Activated CD4-positive, alpha-beta T cell treated with anti-CD3 and anti-CD28 coated beads, Interleukin-2, amount 50 U/mL, for 1 hour (primary cell): ENCODE measurements around the gene CACHD1.

Experiments used
- DNase-seq: peaks from one replicate; pipeline ENCODE4 v3.0.0-alpha.2; 2020

CACHD1 gene

DNA sequence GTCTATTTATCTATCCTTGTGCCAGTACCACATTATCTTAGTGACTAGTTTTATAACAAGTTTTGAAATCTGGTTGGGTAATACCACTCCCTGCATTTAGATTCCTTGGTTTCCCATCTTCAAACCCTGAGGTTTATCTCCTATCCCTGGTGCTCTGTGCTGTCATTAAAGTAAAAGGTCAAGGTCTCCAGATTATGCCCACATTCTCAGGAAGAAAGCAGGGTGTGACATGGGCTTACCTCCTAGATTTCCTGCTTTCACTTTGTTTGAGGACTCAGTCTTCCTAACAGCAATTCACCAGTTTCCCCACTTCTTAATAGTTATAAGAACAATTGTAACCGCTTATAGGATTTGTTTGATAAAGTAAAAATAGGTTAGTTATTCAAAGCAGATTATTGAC is 86.0 kb downstream of the CACHD1 start:
- no peak for DNase-seq

DNA sequence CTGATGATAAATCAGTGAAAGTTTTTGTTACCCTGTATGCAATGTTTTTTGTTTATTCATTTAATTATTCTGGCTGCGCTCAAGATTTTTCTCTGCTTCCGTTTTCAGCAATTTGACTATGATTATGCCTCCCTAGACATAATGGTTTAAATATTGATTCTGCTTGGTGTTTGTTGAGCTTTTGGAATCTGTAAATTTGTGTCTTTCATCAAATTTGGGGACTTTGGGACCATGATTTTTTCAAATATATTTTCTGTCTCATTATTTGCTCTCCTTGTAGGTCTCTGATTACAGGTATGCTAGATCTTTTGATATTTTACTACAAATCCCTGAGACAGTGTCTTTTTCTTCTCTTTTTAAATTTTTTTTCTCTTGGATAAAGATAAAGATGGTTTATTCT is 92.1 kb downstream of the CACHD1 start:
- no peak for DNase-seq

DNA sequence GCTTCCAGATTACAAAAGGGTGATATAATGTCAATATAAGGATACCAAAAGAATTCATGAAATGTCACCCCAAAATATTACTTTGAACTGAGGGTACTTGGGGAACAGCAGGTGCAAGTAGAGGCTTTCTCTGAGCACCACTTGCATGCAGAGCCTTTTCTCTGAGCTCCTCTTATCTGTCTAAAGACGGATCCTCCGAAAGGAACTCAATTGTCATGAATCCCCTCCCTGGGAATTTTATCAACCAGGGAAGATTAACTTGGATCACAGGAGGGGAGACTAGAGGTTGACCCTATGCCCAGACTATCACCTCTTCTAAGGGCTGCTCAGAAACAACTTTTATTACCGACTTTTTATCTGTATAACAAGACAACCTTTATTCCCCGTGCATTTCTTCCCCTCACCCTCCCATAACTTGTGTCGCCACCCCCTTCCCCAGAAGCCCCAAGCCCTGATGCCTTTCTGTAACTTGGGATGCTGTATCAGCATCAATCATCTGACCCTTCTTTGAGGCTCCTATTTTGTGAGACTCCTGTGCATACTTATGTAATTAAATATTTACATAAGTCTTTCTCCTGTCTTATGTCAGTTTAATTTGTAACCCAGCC is 94.1 kb downstream of the CACHD1 start:
- DNase-seq = no peak

- DNase-seq = no peak
Measured at GRCh38 chr1:64564891-64565290, 95.0 kb downstream of the CACHD1 start.

DNA sequence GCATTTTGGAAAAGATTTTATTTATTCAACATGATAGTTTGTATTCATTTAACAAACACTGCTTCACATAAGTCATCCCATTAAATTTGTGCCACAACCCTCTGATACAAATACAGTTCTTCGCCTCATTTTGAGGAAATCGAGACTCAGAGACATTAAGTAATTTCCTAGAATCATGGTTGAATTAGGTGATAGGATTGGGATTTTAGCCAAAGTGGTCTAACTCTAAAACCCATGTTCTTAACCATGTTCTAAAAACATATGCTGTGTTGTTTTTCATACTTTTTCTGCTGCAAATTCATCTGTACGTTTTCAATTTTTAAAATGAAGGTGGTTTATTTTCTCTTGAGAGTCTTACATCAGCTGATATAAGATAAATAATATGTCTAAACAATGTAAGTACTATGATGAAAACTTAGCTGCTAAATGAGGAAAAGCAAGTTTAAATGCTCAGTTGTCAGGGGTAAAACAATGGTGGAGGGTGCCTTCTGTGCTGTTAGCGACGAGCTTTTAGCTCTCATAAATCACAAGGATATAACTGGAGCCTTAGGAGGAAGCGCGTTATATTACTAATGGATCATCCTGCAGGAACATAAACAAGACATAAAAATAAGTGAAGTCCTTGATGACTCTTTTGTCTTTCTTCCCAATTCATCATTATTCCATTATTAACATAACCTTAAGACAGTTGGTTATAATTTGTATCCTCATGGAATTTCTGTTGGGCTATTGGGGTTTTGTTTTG is 97.7 kb downstream of the CACHD1 start:
- no peak for DNase-seq

DNA sequence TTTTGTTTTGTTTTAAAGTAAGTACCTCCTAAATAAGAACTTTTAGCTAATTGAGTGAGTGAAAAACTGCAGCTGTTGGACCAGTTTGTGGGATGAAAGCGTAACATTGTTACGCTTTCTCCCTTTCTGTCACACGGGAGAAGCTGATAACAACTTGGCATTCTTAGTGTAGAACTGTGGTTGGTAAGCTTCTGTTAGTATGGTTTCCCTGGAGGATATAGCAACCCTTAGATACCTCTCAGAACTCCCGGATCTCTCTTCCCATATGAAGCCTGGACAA is 98.2 kb downstream of the CACHD1 start:
- no peak for DNase-seq

- no peak for DNase-seq
Measured at GRCh38 chr1:64569411-64569810, 99.5 kb downstream of the CACHD1 start.

DNA sequence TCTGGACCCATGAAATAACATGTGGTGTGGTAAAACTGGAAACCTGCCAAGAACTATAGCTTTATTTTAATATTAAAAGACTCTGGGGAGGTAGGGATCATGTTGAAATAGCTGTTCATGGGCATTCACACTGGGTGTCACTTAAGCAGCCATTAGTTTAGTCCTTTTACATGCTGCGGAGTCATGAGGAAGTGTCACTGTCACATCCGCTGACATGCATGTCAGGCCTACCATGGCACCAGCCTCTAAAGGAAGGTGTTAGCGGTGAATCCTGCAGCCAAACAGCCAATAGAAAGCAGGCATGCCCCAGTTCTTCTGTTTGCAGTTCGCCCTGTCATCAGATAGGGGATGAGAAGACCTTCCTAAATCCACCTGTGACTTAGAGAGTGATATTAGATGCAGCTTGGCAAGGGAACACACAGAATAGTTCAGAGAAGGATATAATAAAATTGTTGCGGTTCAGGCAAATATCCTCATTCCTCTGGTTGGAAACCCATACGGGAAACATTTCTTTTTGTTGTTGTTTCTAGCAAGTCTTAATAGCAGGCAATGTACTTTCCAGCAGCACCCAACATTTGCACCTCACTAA is 100.4 kb downstream of the CACHD1 start:
- no peak for DNase-seq

DNA sequence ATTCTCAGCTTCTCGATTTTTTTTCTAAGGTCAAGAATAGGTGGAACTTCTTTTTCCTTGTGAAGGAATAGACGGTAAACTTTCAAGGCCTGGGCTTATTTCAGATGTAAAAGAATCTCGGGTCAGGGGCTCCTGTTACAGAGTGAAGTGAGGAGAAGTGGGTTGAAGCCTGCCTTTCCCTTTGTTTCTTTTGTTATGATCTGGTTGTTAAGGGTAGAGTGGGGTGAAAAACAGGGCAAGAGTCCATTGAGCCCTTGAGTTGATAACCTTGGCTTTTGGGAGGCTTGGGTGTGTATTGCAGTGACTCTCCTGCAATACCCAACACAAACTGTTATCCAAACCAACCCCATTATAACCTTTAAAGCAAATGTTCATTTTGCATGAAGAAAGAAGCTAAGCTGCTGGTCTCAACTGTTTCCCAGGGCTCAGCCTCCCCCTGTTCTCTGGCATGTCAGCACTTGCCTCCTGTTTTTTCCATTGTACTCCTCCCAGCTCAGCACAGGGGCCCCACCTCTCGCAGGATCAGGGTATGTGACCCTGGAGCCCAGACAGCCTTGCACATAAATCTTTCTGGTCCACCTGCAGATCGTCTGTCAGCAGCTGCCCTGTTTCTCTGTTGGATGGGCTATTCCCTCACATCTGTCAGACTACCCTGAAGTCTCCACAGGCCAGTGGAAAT is 102.4 kb downstream of the CACHD1 start:
- DNase-seq = no peak

DNA sequence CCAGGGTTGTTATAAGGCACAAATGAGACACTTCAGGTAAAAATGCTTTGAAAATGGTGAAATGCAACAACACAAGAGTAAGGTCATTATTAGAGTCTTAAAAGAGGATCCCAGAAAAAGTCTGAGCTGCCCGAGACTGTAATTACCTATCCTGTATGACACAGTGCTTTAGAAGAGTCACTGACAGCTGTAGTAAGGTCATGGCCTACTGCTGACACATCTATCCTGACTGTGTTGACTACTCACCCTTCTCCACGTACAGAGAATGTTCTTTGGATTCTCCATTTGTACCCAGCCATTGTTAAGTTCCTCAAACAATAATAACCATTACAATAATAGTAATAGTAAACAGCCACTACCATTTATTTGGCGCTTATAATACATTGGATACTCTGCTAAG is 104.4 kb downstream of the CACHD1 start:
- DNase-seq = no peak

- DNase-seq = no peak
Measured at GRCh38 chr1:64575881-64576676, 106.2 kb downstream of the CACHD1 start.

- DNase-seq = no peak
Measured at GRCh38 chr1:64578270-64578973, 108.5 kb downstream of the CACHD1 start.

GRCh38 chr1:64579767-64580166 is 109.8 kb downstream of the CACHD1 start:
- no peak for DNase-seq

DNA sequence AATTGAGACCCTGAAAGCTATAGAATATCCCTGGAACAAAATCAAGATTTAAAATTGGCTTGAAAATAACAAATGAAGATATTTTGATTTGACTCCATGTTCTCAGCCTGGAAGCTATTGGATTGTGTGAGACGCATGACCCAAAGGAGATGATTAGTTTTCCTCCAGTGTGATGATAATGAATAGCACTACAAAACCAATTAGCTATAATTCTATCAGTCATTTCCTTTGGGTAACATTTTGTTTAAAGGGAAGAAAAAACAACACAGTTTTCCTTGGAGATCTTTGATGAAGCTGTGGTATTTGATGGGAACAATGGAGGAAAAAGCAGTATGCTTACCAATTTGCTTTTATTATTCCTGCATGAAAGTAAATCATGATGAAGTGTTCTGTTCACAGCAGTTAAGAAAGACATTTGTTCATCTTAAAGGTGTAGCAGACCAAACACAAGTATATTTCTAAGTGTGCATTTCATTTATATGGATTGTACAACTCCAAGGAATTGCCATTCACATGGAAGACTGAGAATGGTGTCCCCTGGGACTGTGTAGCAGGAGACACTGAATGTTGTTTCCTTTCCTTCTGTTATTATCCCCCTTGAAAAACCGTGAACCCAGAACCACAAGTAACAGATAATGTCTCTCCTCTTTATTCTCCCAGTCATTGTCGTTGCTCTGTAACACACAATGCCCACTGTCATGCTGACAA is 111.4 kb downstream of the CACHD1 start:
- DNase-seq = no peak

- no peak for DNase-seq
Measured at GRCh38 chr1:64581843-64582185, 111.9 kb downstream of the CACHD1 start.

- no peak for DNase-seq
Measured at GRCh38 chr1:64584479-64584878, 114.5 kb downstream of the CACHD1 start.

DNA sequence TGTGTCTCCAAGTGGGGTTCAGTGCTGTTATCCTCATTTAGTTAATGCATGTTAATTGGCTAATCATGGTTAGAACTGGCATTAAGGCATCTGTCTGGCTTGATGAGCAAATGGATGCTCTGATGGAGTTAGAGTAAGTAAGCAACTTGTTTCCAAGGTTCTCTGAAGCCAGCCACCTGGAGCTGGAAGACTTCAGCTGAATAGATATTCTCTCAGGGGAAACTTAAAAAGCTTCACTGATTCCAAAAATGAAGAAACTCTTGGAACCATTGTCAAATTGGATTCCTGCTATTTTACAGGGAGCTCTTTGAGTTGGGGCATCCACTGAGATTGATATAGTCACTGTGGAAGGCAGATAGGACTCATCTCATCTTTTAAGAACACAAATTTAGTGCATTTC is 118.9 kb downstream of the CACHD1 start:
- no peak for DNase-seq

GRCh38 chr1:64590316-64590715 is 120.4 kb downstream of the CACHD1 start:
- DNase-seq = no peak

- DNase-seq = no peak
Measured at GRCh38 chr1:64594446-64594845, 124.5 kb downstream of the CACHD1 start.

GRCh38 chr1:64595871-64596515 is 126.1 kb downstream of the CACHD1 start:
- DNase-seq = no peak

GRCh38 chr1:64597113-64597512 is 127.2 kb downstream of the CACHD1 start:
- DNase-seq = no peak
